Measurements from ENCODE around the gene PIN4.

PIN4 gene

DNA sequence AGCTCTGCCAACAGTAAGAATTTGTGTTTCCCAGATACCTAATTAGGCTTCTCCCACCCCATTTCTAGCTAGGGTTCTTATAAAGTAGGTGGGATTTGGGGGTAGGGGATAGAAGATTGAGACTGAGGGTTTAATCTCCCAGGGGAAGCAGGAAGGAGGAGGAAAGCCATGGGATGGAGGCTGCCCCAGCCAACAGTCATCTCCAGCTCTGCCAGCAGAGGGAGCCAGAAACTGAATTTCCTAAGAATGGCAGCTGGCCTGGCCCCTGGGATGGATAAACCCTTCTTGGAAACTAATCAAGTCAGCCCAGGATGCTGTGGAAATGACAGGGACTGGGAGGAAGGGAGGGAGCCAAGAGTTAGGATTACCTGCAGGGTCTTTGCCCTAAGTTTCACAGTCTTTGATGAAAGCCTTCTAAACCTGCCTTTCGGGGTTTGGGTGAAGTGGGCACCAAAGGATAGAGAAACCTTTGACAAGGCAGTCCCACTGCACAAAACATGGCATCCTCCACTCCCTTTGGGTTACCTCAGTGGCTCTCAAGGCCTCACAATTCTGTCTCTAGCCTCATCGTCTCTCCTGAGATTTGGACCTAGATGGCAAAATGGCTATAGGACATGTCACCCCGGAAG lies 64.0 kb downstream of the PIN4 start:
- TF ChIP-seq, protein P1, sequence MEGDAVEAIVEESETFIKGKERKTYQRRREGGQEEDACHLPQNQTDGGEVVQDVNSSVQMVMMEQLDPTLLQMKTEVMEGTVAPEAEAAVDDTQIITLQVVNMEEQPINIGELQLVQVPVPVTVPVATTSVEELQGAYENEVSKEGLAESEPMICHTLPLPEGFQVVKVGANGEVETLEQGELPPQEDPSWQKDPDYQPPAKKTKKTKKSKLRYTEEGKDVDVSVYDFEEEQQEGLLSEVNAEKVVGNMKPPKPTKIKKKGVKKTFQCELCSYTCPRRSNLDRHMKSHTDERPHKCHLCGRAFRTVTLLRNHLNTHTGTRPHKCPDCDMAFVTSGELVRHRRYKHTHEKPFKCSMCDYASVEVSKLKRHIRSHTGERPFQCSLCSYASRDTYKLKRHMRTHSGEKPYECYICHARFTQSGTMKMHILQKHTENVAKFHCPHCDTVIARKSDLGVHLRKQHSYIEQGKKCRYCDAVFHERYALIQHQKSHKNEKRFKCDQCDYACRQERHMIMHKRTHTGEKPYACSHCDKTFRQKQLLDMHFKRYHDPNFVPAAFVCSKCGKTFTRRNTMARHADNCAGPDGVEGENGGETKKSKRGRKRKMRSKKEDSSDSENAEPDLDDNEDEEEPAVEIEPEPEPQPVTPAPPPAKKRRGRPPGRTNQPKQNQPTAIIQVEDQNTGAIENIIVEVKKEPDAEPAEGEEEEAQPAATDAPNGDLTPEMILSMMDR (IDR thresholded peaks at IDR 0.05; ENCODE audit: poor library complexity, severe bottlenecking) = peak; percentile 63
- H3K4me3 ChIP-seq (ENCODE audit: severe bottlenecking) = no peak overlapping the region
- ATAC-seq (ENCODE audit: low read depth) = peak; percentile 70
- H3K4me1 ChIP-seq (ENCODE audit: insufficient read depth, poor library complexity, severe bottlenecking) = no peaks in the 10 kb centered on the region
- no peaks in the 10 kb centered on the region for H3K27me3 ChIP-seq (ENCODE audit: insufficient read depth, poor library complexity, severe bottlenecking)
- H3K9me3 ChIP-seq (ENCODE audit: severe bottlenecking) = no peaks in the 10 kb centered on the region
- no peak for DNase-seq (ENCODE audit: low spot score)
- no peak overlapping the region for H3K27ac ChIP-seq (ENCODE audit: poor library complexity, severe bottlenecking)
- no peaks in the 10 kb centered on the region for H3K36me3 ChIP-seq (ENCODE audit: low read depth)

DNA sequence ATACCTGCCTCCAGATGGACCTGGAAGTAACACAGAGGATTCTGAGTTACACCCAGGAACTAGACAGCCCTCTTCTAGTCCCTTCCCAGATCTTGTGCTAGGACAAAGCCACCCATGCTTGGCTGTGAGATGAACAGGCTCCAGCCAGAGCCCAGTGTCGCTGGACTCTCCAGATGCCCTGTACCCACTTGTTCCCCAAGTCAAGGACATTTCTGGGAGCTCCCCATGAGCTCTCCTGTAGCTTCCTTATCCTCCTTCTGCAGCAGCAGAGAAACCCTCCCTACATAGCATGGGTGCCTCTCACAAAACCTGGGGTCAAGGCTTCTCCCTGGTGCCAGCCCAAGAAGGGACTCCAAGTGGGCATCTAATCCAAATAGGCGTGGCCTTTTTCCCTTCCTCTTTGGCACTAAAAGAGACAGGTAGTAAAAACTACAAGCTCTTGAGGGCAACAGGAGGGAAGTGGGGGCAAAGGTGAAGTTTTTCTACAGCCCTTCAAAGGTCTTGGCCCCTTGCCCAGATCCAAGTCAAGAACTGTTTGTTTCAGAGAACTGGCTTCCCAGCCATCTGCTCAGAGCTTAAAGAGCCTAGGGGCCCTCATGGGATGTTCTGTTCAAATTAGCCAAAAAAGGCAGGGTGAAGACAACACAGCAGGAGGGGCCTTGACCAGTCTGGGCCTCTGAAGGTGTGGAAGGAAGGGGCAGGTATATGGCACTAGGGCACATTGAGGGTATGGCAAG lies 65.8 kb downstream of the PIN4 start:
- ATAC-seq (ENCODE audit: low read depth) (no peak), DNase-seq (ENCODE audit: low spot score) (no peak)
- no peaks in the 10 kb centered on the region for H3K27me3 ChIP-seq (ENCODE audit: insufficient read depth, poor library complexity, severe bottlenecking)
- H3K36me3 ChIP-seq (ENCODE audit: low read depth) = no peaks in the 10 kb centered on the region
- no peak overlapping the region for H3K4me3 ChIP-seq (ENCODE audit: severe bottlenecking)
- no peak overlapping the region for H3K27ac ChIP-seq (ENCODE audit: poor library complexity, severe bottlenecking)
- H3K4me1 ChIP-seq (ENCODE audit: insufficient read depth, poor library complexity, severe bottlenecking) = no peaks in the 10 kb centered on the region
- no peaks in the 10 kb centered on the region for H3K9me3 ChIP-seq (ENCODE audit: severe bottlenecking)
- TF ChIP-seq, protein P1 (IDR thresholded peaks at IDR 0.05; ENCODE audit: poor library complexity, severe bottlenecking) = no peak
